RWPE2 (cell line): ENCODE results near the gene NUDT3.
"Not testable (repeated sequence)": the region's sequence is repeated elsewhere in the genome, so short reads cannot be mapped to it uniquely, and the experiment has no call there.

Source experiments
- ATAC-seq: fragments of 200-7000 bp; cut with Tn5 transposase; 3 replicates; pipeline ENCODE4 v1.9.1; 2021; ENCODE audit warnings: low read depth
- DNase-seq: peaks from one replicate; pipeline ENCODE4 v3.0.0-alpha.2; 2020; ENCODE audit warnings: low spot score
- H3K27ac ChIP-seq: fragments of 450-650 bp; 2 replicates; pipeline ENCODE4 v1.5.1; 2017; ENCODE audit warnings: mild to moderate bottlenecking; ENCODE audit not compliant: poor library complexity, severe bottlenecking
- H3K27me3 ChIP-seq: fragments of 250-450 bp; sonication (Bioruptor Pico); 2 replicates; pipeline ENCODE4 v1.5.1; 2021; ENCODE audit warnings: mild to moderate bottlenecking, moderate library complexity; ENCODE audit not compliant: insufficient read depth, poor library complexity, severe bottlenecking
- H3K36me3 ChIP-seq: fragments of 250-450 bp; sonication (Bioruptor Pico); 2 replicates; pipeline ENCODE4 v1.5.1; 2020; ENCODE audit warnings: low read depth, mild to moderate bottlenecking, moderate library complexity
- H3K4me1 ChIP-seq: fragments of 250-450 bp; sonication (Bioruptor Pico); 2 replicates; pipeline ENCODE4 v1.5.1; 2021; ENCODE audit warnings: mild to moderate bottlenecking, moderate library complexity; ENCODE audit not compliant: insufficient read depth, poor library complexity, severe bottlenecking
- H3K4me3 ChIP-seq: fragments of 250-450 bp; sonication (Bioruptor Pico); 2 replicates; pipeline ENCODE4 v1.5.1; 2021; ENCODE audit warnings: mild to moderate bottlenecking, moderate library complexity; ENCODE audit not compliant: severe bottlenecking
- H3K9me3 ChIP-seq: fragments of 250-450 bp; sonication (Bioruptor Pico); 2 replicates; pipeline ENCODE4 v1.5.1; 2021; ENCODE audit warnings: mild to moderate bottlenecking, moderate library complexity; ENCODE audit not compliant: severe bottlenecking
- CTCF ChIP-seq: fragments of 450-650 bp; IDR thresholded peaks from one replicate; pipeline ENCODE4 v1.5.1; 2017; ENCODE audit warnings: mild to moderate bottlenecking, moderate library complexity; ENCODE audit not compliant: poor library complexity, severe bottlenecking

NUDT3 gene

DNA sequence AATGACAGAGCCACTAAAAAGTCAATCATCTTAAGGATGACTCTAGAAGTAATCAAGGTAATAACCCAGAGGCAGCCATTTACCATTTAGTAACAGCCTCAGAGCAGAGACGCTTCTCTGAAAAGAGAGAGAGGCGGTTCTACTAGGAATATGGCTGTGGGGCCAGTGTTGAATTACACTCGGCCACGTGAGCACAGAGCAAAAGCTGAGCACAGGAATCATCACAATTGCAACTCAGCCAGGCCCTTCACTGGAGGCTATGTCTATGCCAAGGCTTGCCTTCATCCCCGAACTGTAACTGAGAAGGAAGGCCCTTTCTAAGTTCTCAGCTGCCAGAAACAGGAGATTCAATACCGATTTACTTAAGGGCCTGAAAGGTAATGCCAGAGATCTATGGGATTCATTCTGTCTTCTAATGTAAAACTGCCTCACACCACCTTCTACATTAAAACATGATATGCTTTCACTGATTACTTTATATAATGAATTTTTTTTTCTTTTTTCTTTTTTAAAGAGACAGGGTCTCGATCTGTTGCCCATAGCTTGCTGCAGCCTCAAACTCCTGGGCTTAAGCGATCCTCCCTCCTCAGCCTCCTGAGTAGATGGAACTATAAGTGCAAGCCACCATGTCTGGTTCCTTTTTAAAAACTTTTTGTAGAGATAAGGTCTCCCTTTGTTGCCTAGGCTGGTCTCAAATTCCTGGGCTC lies 67.6 kb downstream of the NUDT3 start:
- no peak for TF ChIP-seq CTCF
- DNase-seq (no peak), ATAC-seq (no peak)
- H3K9me3 ChIP-seq = no peaks in the 10 kb centered on the region
- H3K27ac ChIP-seq = no peak overlapping the region
- no peaks in the 10 kb centered on the region for H3K4me1 ChIP-seq
- H3K4me3 ChIP-seq = no peak overlapping the region
- peaks cover 12% of the 10 kb centered on the region for H3K36me3 ChIP-seq
- H3K27me3 ChIP-seq = no peaks in the 10 kb centered on the region

DNA sequence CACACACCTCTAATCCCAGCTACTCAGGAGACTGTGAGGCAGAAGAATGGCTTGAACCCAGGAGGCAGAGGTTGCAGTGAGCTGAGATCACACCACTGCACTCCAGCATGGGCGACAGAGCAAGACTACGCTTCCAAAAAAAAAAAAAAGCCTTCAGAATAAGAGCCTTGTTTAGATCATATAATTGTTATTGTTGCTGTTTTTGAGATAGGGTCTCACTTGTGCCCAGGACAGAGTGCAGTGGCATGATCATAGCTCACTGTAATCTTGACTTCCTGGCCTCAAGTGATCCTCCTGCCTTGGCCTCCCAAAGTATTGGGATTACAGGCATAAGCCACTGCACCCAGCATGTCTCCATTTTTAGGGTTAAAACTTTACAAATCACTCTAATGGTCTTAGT lies 68.2 kb downstream of the NUDT3 start:
- peaks cover 11% of the 10 kb centered on the region; the same call in 1 of the 2 replicates for H3K36me3 ChIP-seq
- H3K9me3 ChIP-seq, H3K4me1 ChIP-seq, H3K4me3 ChIP-seq, H3K27me3 ChIP-seq, H3K27ac ChIP-seq, ATAC-seq, DNase-seq: not testable (repeated sequence)

DNA sequence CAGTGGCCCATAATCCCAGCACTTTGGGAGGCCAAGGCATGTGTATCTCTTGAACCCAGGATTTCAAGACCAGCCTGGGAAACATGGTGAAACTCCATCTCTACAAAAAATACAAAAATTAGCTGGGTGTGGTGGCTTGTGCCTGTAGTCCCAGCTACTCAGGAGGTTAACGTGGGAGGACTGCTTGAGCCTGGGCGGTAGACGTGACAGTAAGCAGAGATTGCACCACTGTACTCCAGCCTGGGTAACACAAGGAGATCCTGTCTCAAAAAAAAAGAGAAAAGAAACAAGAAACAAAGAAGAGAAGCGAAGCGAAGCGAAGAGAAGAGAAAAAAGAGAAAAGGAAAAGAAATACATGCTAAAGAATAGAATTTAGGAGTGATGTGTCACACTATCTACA lies 69.2 kb downstream of the NUDT3 start:
- no peaks in the 10 kb centered on the region for H3K9me3 ChIP-seq
- no peak overlapping the region for H3K4me3 ChIP-seq
- no peak overlapping the region for H3K27ac ChIP-seq
- H3K27me3 ChIP-seq = no peaks in the 10 kb centered on the region
- ATAC-seq = no peak
- TF ChIP-seq CTCF = no peak
- no peaks in the 10 kb centered on the region for H3K4me1 ChIP-seq
- H3K36me3 ChIP-seq = peaks cover 11% of the 10 kb centered on the region; the same call in 1 of the 2 replicates
- DNase-seq = no peak

- no peak for DNase-seq
- Histone ChIP-seq H3K27ac (no peak overlapping the region), H3K9me3 (no peaks in the 10 kb centered on the region), H3K4me3 (no peak overlapping the region), H3K36me3 (peaks cover 11% of the 10 kb centered on the region; the same call in 1 of the 2 replicates), H3K27me3 (no peaks in the 10 kb centered on the region), H3K4me1 (no peaks in the 10 kb centered on the region)
- no peak for ATAC-seq
- no peak for TF ChIP-seq CTCF
Measured at GRCh38 chr6:34322732-34323131, 69.7 kb downstream of the NUDT3 start.

DNA sequence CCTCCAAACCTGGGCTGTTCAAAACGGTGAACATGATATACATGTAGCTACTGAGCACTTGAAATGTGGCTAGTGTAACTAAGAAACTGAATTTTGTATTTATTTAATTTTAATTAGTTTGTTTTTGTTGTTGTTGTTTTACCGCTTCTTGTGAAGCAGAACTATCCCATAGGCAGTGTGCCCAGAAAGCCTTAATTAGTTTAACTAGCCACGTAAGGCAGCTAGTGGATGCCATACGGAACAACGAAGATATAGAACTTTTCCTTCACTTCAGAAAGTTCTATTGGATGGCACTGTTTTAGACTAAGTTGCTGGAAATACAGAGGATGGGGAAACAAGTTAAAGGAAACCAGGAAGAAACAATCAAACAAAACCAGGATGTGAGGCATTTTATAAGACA lies 70.6 kb downstream of the NUDT3 start:
- TF ChIP-seq CTCF = no peak
- ATAC-seq (no peak), DNase-seq (no peak)
- Histone ChIP-seq H3K4me1 (no peaks in the 10 kb centered on the region), H3K36me3 (peaks cover 11% of the 10 kb centered on the region; the same call in 1 of the 2 replicates), H3K4me3 (no peak overlapping the region), H3K27ac (no peak overlapping the region), H3K27me3 (no peaks in the 10 kb centered on the region), H3K9me3 (no peaks in the 10 kb centered on the region)
